Measurements from ENCODE around the gene DACT2.
"Not testable (repeated sequence)": the region's sequence is repeated elsewhere in the genome, so short reads cannot be mapped to it uniquely, and the experiment has no call there.

DACT2 gene

DNA sequence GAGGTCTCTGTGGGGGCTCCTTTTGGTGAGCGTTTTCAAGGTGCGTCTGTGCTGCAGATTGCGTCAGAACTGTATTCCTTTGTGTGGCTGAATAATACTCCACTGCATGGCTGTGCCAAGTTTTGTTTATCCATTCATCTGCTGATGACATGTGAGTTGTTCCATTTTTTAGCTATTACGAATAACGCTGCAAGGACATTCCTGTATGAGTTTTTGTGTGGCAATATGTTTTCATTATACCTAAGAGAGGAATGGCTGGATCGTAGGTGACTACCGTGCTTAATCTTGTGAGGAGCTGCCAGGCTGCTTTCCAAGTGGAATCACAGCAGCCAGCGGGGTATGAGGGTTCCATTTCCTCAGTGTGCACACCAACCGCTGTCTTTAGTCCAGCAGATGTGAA lies 1.1 kb upstream of the DACT2 start:
- DNase-seq = no peak

DNA sequence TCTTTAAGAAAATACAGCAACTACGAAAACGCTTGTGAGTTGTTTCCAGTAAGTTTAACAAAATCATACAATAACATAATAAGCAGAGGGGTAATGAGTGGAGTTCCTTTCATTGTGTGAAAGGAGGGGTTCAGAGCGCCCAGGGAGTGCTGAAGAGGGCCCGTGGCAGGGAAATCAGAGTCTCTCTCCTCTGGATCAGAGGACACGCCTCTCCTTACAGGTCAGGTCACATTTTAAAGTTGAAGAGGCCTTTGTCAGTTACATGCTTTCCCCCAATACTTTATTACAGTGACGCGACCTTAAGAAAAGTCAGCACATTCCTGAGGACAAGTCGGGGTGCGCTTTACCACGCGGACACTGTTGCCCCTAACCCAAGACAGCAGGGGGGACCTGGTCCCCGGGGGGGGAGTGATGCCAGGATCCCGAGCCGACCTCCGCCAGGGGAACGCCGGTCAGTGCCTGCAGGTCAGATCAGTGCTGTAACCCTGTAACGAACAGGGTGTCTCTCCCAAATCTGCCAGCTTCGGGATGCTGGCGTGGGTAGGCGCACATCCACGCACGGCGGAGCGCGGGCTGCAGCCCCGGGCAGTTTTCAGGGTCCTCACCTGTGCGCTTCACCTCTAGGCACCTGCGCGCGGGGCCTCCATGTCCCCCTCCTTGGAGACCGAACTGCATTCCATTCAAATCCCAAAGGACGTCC lies 848 bp downstream of the DACT2 start:
- no peak for DNase-seq

DNA sequence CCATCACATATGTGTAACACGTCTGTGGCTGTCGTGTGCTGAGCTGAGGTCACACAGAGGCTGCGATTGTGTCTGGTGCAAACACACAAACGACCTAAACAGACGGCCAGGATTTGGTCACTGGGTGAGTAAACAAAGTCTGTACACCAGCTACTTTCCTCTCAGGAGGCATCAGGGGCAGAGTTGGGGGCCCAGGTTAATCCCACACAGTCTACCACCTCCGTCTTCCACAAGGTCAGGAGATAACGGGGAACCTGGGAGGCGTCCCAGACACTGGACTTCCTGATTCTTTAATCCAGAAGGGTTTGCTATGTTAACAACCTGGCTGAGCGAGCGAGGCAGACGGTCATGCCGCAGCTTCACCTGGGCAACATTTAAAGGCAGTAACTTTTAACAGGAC lies 1.5 kb downstream of the DACT2 start:
- no peak for DNase-seq

DNA sequence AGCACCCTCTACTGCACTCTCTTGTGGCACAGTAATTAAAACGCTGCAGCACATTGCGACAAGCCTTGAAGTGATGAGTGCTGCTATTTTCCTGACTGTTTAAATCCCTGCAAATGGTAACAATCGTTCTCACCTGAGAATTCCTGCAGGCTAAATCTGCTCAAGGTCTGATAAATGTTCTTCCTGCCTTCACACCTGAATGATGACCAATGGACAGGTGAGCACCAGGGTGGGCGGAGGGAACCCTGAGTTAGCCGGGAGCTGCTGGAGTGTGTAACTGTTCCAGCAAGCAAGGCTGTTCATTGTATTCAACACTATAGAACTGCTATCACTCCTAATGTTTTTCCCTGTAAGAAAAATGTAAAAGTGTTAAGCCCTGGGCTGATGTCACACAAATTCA lies 4.0 kb downstream of the DACT2 start:
- DNase-seq = no peak

DNA sequence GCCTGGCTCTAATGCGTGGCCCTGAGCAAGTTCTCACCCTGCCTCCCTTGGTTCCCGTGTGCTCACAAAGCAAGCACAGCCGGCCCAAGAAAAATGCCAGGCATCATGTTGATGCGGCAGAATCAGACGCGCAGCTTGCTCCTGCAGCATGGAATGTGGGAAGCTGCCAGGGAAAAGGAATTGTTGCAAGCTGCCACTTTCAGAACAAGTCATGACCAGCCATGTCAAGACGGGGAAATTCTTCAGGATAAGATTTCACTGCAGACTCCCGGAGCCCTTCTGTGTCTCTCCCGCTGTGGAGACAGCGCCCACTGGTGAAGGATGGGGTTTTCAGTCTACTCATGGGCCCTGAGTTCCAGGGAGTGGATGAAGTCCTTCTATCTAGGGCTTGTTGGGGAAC lies 4.6 kb downstream of the DACT2 start:
- no peak for DNase-seq

DNA sequence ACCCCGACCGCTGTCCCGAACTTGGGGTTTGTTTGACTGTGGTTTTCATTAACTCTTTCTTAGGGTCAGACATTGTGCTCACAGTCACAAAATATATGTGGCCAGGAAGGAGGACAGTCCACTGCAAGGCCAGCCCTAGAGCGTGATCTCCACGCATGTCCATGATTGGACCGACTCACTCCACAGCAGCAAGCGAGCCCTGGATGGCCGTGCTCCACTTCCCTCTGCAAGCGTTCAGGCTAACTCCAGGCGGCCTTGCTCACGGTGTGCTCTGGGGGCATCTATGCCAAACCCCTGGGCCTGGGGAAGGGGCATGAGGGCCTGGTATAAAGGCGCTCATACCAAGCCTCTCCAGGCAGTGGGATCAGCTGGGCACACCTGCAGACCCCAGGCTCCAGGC lies 5.6 kb downstream of the DACT2 start:
- DNase-seq = no peak

DNA sequence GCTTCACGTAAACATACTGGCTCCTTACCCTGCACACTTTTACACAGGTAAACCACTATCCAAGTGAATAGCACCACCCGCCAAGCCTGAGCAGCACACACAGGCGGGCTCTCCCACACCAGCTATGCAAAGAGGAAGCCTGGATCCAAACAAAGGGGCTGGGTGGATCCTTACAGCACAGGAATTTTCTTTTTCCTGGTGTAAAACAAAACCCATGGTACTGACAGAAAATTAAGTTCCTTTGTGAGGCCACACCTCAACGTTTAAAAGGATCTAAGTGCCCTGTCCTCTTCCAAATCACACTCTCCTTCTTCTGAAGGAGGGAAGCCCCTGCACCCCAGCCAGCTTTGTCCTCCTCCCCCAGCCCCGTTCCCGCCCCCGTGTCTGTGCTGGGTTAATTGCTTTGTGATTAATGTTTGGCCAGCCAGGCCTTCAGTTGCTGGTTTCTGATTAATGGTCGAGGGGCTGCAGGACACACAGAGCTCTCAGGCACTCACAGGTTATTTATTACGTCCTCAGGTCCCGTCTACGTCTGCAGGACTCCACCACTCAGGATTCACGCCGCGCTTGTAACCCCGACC lies 6.1 kb downstream of the DACT2 start:
- no peak for DNase-seq

DNA sequence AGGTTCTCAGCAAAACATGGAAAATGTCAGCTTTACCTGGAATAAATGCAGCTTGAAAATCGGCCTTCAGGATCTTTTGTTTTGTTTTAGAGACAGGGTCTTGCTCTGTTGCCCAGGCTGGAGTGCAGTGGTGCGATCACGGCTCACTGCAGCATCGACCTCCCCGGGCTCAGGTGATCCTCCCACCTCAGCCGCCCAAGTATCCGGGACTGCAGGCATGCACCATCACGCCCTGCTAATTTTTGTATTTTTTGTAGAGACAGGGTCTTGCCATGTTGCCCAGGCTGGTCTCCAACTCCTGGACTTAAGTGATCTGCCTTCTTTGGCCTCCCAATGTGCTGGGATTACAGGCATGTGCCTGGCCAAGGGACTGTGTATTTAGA lies 7.5 kb downstream of the DACT2 start:
- not testable (repeated sequence) for DNase-seq

DNA sequence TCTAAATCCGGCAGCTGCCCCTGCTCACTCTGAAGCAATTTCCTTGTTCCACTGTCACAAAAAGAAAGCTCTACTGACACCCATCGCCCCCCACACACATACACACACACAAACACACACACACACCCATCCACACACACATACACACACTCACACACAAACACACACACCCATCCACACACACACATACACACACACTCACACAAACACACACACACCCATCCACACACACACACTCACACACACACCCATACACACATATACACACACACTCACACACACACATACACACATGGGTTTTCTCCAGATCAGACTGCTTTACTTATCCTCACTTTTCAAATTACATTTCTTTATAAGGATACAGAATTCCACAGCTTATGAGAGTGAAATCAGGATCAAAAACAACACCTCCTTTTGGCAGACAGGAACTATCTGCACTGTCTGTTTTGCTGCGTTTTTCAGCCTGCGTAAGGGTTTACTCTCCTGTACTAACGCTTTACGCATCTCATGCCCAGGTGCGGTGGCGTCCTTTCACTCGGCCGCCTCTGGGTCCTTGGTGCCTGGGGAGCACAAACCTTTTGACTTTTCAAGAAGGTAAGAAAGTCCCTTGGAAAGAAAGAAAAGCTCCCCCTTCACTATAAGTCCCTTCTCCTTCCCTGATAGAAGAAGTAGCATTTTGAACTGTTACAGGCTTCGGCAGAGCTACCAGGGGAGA lies 8.0 kb downstream of the DACT2 start:
- no peak for DNase-seq

DNA sequence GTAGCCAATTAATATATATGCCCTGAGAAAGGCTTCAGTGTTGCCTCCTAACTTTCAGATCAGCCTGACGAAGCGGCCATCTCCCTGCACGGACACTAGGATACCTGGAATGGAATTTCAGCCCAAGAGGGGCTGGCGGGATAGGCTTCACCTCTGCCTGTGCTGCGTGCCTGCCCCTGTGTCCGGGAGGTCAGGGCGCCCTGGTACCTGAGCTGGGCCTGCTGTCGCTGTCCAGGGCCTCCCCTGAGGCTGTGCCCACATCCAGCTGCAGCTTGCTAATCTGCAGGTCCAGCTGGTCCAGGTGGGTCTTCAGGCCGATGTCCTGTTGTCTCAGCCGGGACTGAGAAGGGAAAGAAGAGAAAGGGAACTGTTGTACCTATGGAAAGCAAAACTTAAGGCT lies 8.6 kb downstream of the DACT2 start:
- DNase-seq = no peak

DNA sequence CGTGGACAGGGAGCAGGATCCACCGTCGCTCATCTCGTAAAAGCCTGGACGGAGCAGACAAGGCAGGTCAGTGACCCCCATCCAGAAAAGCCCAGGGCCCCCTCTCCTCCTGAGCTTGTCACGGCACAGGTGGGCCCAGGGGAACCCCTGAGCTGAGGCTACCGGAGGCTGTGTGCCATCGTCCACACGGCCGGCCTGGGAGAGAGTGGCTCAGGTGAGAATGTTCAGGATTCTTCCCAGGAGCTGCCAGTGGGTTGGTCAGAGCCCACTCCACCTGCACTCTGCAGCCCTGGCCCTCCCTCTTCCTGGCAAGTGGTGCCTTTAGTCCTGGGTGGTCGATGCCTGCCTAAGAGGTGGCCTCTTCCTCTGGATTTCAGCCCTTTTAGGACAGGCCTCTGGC lies 9.2 kb downstream of the DACT2 start:
- no peak for DNase-seq

DNA sequence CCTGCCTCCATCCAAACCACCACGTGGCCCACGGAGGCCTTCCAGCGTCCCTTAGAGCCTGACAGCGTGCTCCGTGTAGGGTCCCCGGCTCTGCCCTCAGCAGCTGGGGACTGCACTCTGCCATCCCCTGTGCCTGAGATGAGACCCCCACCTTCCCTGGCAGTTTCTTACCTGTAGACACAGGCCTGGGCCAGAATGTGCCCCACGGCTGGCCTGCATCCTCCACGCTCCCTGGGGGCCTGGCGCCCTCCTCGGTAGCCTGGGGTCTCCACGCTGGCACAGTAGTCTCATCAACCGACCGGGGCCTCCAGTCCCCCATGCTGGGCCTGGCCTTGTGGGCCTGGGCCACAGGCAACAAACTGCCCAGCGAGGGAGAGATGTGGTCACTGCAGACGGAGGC lies 9.6 kb downstream of the DACT2 start:
- no peak for DNase-seq

DNA sequence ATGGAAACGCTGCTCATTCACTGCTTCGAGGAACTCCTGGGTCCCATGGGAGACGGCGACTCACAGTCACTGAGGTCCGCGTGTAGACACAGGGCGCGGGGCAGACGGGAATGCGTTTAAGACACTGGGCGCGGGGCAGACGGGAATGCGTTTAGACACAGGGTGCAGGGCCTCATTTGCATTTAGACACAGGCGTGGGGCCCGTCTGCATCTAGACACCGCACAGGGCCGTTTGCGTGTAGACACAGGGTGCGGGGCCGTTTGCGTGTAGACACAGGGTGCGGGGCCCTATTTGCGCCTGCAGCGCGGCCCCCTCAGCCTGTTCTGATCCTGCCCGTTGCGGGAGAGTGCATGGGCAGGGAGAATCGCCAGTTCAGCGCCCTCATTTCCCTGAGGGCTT lies 10.4 kb downstream of the DACT2 start:
- DNase-seq = no peak

DNA sequence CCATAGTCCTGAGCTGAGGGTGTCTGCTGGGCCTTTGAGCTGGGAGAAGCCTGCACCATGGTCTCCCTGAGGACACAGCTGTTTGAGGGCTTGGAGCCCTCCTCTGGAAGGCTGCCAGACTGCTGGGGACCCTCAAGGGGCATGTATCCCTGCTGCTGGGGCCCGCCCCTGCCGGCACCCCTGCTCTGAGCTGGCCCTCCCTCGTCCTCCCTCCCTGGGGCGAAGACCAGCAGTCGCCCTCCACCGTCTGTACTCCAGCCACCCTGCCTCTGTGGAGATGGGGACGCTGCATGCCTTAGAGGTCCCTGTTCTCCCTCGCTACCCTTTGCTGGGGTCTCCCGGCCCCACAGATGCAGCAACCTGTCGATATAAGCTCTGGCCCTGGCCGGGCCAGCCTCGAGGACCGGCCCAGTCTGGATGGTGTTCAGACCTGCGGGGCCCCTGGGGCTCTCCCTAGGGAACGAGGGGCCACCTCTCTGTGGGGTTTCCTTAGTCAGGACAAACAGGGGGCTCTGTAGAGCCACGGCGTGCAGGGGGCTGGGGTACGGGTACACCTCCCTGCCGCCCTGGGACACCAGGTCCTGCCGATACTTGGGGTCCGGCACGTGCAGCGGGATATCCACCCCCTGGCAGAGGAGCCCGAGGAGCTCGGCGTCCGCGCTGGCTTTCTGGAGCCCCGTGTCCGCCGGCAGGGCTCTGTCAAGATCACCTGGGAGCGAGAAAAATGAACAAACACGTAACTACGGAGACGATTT lies 11.0 kb downstream of the DACT2 start:
- no peak for DNase-seq

DNA sequence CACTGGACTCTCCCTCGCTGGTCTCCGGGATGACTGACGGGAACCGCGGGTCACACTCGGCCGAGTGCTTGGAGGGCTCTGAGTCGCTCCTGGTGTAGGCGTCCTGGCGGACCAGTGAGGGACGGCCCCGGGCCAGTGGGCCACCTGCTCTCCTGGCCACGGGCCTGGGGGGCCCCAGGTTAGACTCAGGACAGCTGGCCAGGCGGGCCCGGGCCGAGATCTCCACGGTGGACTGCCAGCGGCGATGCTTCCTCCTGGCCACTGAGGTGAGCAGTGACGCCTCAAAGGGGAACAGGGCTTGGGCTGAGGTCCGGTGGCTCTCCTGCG lies 11.9 kb downstream of the DACT2 start:
- DNase-seq = no peak

DNA sequence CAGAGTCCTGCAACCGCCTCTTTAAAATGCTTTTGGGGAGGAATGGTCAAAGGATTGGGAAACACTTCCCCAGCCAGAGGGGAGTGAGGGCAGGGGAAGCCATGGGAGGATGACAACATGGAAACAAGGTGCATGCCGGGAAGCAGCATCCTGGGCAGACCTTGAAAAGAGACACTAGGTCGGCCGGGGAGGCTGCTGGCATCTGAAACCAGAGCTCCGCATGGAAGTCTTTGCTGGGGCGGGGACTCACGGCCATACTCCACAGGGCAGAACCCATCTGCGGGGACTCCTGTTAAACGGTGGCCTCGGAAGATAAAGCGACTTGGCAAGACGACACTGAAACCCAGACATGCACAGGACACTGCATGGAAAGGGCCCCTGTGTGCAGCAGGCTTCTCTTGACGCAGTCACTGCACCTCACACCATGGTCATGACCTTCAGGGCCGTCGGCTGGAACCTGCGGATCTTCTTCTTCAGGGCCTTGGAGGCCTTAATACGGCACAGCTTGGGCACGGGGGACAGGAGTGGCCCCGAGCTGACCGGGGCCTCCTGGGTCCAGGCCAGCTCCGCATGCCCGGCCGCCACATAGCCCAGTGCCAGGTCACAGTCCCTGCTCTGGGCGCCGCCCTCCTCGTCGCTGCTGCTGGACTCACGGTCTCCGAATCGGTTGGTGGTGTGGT lies 12.4 kb downstream of the DACT2 start:
- DNase-seq = no peak

DNA sequence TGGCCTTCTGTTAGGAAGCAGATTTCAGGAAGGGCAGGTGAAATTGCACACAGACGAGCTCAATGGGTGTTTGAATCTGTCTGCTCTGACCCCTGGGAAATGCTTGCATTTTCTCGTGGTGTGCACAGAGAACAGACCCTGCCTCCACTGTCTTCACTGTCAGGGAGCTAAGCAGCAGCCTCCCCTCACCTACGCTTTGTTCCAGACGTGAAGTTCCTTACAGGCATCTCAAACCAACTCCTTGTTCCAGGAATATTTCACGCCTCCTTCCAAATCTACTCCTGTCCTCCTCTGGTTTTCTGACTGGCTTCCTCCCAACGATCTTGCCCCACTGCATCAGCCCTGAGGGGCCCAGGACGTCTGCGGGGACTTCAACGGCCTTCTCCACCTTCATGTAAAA lies 13.7 kb downstream of the DACT2 start:
- DNase-seq = no peak

DNA sequence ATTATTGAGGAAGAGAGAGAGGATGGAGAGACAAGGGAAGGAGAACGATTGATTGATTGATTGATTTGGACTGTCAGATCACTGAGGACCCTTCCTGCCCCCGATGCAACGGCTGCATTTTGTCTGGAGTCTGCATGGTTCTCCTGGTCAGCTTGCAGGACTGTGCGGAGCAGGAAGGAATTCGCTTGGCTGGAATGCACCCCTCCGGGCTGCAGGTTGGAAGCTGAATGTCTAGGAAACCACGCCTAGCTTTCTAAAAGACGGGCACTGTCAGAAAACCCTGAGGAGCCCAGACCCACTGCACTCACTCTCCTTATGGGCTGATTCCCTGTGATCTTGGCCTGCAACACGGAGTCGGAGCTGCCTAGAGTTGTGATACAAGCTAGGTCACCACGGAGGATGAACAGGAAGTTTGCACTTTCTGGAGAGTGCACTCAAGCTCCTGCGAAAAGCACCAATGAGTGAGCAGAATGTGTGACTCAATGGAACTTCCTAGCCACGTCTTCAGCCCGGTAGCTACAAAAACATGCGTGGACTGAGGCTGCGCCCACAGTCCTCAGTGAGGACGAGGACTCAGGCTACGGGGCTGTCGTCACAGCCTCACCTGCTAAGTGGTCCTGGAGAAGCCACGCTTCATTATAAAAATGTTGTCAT lies 14.4 kb downstream of the DACT2 start:
- no peak for DNase-seq

DNA sequence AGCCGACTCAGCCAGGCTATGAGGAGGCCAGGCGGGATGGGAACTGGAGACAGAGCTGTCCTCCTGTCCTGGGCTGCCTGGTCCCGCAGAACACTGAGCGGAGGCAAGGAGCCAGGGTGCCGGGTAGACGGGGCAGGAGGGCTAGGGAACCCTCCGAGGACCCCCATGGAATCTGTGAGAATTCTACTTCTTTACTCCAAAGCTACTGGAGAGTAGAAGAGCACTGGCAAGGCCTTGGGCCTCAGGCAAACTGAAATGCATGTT lies 14.9 kb downstream of the DACT2 start:
- DNase-seq = no peak

DNA sequence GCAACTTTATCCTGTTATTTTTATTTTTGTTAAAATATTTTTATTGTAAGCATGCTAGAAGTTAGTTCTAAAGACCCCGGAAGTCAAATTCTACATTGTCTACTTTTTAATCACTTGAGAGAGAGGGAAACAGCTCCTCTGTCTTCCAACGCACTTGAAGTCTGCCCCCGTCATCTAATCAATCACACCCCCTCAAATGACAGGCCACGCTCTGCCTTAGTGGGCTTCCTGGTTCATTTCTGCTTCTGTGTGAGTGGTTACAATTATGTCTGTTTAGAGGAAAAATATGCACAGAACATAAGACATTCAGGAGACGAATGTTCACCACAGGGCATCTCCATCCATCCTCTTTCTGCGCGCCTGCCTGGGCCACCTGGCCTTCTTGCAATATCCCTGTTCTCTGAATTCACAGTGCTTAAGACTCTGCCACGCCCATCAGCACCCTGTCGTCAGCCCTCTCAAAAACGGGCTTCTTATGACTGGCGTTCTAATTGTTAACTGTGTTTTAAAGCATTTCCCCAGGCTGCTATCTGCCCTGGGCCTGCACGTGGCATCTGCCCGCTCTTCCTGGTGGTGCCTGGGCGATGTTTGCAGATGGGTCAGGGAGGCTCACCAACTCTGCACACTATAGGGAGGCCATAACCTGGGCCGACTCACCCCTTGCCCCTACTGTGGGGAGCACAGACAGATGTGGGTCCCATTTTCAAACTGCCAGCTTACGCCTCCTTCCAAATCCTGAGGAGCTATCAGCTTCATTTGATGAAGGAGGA lies 15.4 kb downstream of the DACT2 start:
- DNase-seq = no peak

DNA sequence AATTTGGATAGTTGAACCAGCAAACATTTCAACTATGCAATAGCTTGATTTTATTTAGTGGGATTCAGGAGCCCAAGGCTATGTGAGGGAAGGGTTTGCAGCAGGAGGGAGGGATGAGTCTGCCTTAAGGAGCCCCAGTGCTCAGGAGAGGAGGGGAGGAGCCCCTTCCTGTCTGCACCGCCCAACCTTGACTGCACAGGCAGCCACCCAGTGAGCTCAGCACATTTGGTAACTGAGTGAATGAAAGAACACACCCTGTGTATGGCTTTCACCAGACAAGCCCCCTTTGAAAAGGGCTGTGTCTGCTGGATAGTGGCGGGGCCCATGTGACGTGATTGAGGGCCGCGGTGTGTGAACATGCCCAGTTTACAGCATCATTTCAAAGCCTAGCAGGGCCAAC lies 17.0 kb downstream of the DACT2 start:
- peak in 1 of 14 donors; percentile 7 for DNase-seq
